ENCODE measurements around the gene ROR2. TPM values are rescaled to one million over a fixed set of nuclear protein-coding genes. Genes with fewer than 3 reads are reported as not detected.

The ROR2 gene
- total RNA-seq, 1 experiment from 2014 or later = 2.7 TPM

DNA sequence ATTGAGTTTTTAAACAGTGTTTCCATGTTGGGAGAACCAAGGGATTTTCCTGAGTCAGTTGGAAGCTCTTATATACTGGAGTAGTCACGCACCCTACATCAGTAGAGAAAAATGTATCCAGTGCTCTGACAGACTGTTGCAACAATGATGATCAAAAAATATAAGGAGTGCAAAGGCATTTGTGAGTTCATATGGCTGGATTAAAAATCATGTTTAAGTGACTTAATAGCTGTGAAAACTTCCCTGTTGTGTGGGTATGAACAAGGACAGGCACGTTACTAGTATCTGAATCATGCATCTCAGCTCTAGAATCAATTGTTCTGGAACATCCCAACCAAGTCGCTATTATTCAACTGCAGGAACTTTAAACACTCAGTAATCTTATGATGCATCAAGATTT, 229.7 kb downstream of the ROR2 start:
- Histone ChIP-seq H3T11ph (ENCODE audit: low read length) (no peak overlapping the region), H2AK5ac (ENCODE audit: insufficient read length, low read length) (no peak overlapping the region)
- H3K36me3 Mint-ChIP-seq (ENCODE audit: insufficient read depth in 1 of 3, low read depth in 3 of 3) = peaks cover 0 to 6% (median 4%) of the 10 kb centered on the region in 3 experiments; a peak in 1 of 7 replicates

More for the DNA sequence above, 229.7 kb downstream of the ROR2 start:
- peaks cover 3 to 12% of the 10 kb centered on the region in 2 experiments; a peak in 2 of 4 replicates for H3K4me1 Mint-ChIP-seq
- no peaks in the 10 kb centered on the region for H3K4me1 ChIP-seq (ENCODE audit: insufficient read depth, low read length)
- no peak overlapping the region for H2BK120ac ChIP-seq (ENCODE audit: low read depth, low read length, poor library complexity, severe bottlenecking)
- H4K91ac ChIP-seq (ENCODE audit: insufficient read length, low read depth, low read length) = no peak overlapping the region
- H3K4me3 Mint-ChIP-seq = no peak overlapping the region
- H2BK15ac ChIP-seq (ENCODE audit: low read depth, low read length) = no peak overlapping the region
- no peak overlapping the region for H3K4me2 ChIP-seq (ENCODE audit: insufficient read depth, insufficient read length, low read length)
- no peak overlapping the region for H2BK20ac ChIP-seq (ENCODE audit: low read depth, low read length, poor library complexity, severe bottlenecking)
- H3K14ac ChIP-seq (ENCODE audit: insufficient read depth, low read length) = no peak overlapping the region
- TF ChIP-seq, protein P1, sequence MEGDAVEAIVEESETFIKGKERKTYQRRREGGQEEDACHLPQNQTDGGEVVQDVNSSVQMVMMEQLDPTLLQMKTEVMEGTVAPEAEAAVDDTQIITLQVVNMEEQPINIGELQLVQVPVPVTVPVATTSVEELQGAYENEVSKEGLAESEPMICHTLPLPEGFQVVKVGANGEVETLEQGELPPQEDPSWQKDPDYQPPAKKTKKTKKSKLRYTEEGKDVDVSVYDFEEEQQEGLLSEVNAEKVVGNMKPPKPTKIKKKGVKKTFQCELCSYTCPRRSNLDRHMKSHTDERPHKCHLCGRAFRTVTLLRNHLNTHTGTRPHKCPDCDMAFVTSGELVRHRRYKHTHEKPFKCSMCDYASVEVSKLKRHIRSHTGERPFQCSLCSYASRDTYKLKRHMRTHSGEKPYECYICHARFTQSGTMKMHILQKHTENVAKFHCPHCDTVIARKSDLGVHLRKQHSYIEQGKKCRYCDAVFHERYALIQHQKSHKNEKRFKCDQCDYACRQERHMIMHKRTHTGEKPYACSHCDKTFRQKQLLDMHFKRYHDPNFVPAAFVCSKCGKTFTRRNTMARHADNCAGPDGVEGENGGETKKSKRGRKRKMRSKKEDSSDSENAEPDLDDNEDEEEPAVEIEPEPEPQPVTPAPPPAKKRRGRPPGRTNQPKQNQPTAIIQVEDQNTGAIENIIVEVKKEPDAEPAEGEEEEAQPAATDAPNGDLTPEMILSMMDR (conservative IDR thresholded peaks at IDR 0.05) = no peak
- H2BK12ac ChIP-seq (ENCODE audit: insufficient read length, low read depth, low read length) = no peak overlapping the region
- no peaks in the 10 kb centered on the region for H3K9me3 ChIP-seq (ENCODE audit: control insufficient read depth, low read depth, low read length)
- H4K20me1 ChIP-seq (ENCODE audit: control insufficient read depth, insufficient read depth, insufficient read length) = no peaks in the 10 kb centered on the region
- no CpG with 5 or more reads among the region's 3 CpGs for WGBS (ENCODE audit: extremely low coverage, insufficient read length, low lambda C conversion rate)
- H3K79me1 ChIP-seq (ENCODE audit: insufficient read depth, low read depth, low read length, poor library complexity, severe bottlenecking) = no peaks in the 10 kb centered on the region
- no peak overlapping the region for H3K23ac ChIP-seq (ENCODE audit: insufficient read length, low read depth, low read length)
- H2BK5ac ChIP-seq (ENCODE audit: insufficient read length, low read length) = no peak overlapping the region
- DNase-seq = no peak
- H4K5ac ChIP-seq (ENCODE audit: insufficient read length, low read depth, low read length) = no peak overlapping the region
- H3K23me2 ChIP-seq (ENCODE audit: insufficient read length, low read depth, low read length, poor library complexity, severe bottlenecking) = no peaks in the 10 kb centered on the region
- H3K79me2 ChIP-seq (ENCODE audit: insufficient read depth, low read length) = no peaks in the 10 kb centered on the region
- no peak overlapping the region for H3K18ac ChIP-seq (ENCODE audit: insufficient read length, low read depth, low read length)
- no peak overlapping the region for H4K8ac ChIP-seq (replicated peaks; ENCODE audit: insufficient read length, low read depth, low read length)
- no peaks in the 10 kb centered on the region for H3K27me3 ChIP-seq (ENCODE audit: insufficient read depth, low read length)
- H3K9ac ChIP-seq (ENCODE audit: extremely low read depth, insufficient read length, low read length) = no peak overlapping the region
- H3K56ac ChIP-seq (ENCODE audit: insufficient read length, low read depth, low read length) = no peak overlapping the region
- H3K9me3 Mint-ChIP-seq = peaks cover 5 to 7% of the 10 kb centered on the region in 2 experiments; a peak in 4 of 5 replicates
- H3K27ac ChIP-seq (ENCODE audit: insufficient read length, low read depth, low read length) = no peak overlapping the region
- no peak overlapping the region for H3K27ac Mint-ChIP-seq
- H3K4ac ChIP-seq (ENCODE audit: low read depth, low read length) = no peak overlapping the region
- H2AFZ ChIP-seq (ENCODE audit: low read length) = no peak overlapping the region
- H3K27me3 Mint-ChIP-seq (ENCODE audit: low read depth) = peaks cover 14% of the 10 kb centered on the region
